Erythroblast (primary cell): Measurements from ENCODE around the gene CHERP.
"Not testable (repeated sequence)": the region's sequence is repeated elsewhere in the genome, so short reads cannot be mapped to it uniquely, and the experiment has no call there.

Experiments used
- GATA1 ChIP-seq: IDR thresholded peaks from 2 replicates; pipeline ENCODE4 v1.6.1; 2011; ENCODE audit warnings: low read depth, mild to moderate bottlenecking, control low read depth, low read length, moderate library complexity
- POLR2A ChIP-seq: IDR thresholded peaks from 2 replicates; pipeline ENCODE4 v1.6.1; 2011; ENCODE audit warnings: mild to moderate bottlenecking, low read length

DNA sequence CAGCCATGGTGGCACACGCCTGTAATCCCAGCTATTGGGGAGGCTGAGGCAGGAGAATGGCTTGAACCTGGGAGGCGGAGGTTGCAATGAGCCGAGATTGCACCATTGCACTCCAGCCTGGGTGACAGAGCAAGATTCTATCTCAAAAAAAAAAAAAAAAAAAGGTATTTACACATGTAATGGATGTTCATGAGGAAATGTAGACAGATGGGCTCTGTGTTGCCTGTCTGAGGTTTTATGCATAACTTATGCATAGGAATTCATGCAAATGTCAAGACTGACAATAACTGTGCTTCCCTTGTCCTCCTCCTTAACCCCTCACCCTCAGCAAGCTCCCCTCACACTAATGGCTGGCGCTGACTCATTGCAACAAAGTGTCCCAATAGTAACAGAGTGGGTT is 55.8 kb downstream of the CHERP start:
- TF ChIP-seq GATA1, POLR2A: not testable (repeated sequence)
